RWPE2 (cell line): ENCODE results near the gene NXN.
"Not testable (repeated sequence)": the region's sequence is repeated elsewhere in the genome, so short reads cannot be mapped to it uniquely, and the experiment has no call there.

ENCODE experiments used
- ATAC-seq: fragments of 200-7000 bp; cut with Tn5 transposase; 3 replicates; pipeline ENCODE4 v1.9.1; 2021; ENCODE audit warnings: low read depth
- DNase-seq: peaks from one replicate; pipeline ENCODE4 v3.0.0-alpha.2; 2020; ENCODE audit warnings: low spot score
- H3K27ac ChIP-seq: fragments of 450-650 bp; 2 replicates; pipeline ENCODE4 v1.5.1; 2017; ENCODE audit warnings: mild to moderate bottlenecking; ENCODE audit not compliant: poor library complexity, severe bottlenecking
- H3K27me3 ChIP-seq: fragments of 250-450 bp; sonication (Bioruptor Pico); 2 replicates; pipeline ENCODE4 v1.5.1; 2021; ENCODE audit warnings: mild to moderate bottlenecking, moderate library complexity; ENCODE audit not compliant: insufficient read depth, poor library complexity, severe bottlenecking
- H3K36me3 ChIP-seq: fragments of 250-450 bp; sonication (Bioruptor Pico); 2 replicates; pipeline ENCODE4 v1.5.1; 2020; ENCODE audit warnings: low read depth, mild to moderate bottlenecking, moderate library complexity
- H3K4me1 ChIP-seq: fragments of 250-450 bp; sonication (Bioruptor Pico); 2 replicates; pipeline ENCODE4 v1.5.1; 2021; ENCODE audit warnings: mild to moderate bottlenecking, moderate library complexity; ENCODE audit not compliant: insufficient read depth, poor library complexity, severe bottlenecking
- H3K4me3 ChIP-seq: fragments of 250-450 bp; sonication (Bioruptor Pico); 2 replicates; pipeline ENCODE4 v1.5.1; 2021; ENCODE audit warnings: mild to moderate bottlenecking, moderate library complexity; ENCODE audit not compliant: severe bottlenecking
- H3K9me3 ChIP-seq: fragments of 250-450 bp; sonication (Bioruptor Pico); 2 replicates; pipeline ENCODE4 v1.5.1; 2021; ENCODE audit warnings: mild to moderate bottlenecking, moderate library complexity; ENCODE audit not compliant: severe bottlenecking
- TF ChIP-seq, protein P1 (sequence below): fragments of 450-650 bp; IDR thresholded peaks from one replicate; pipeline ENCODE4 v1.5.1; 2017; ENCODE audit warnings: mild to moderate bottlenecking, moderate library complexity; ENCODE audit not compliant: poor library complexity, severe bottlenecking

NXN gene

GRCh38 chr17:871751-872519, 107.6 kb downstream of the NXN start:
- H3K4me1 ChIP-seq, result peaks cover 19% of the 10 kb centered on the region
- H3K36me3 ChIP-seq, result no peaks in the 10 kb centered on the region; the same call in 1 of the 2 replicates
- no peak overlapping the region for H3K27ac ChIP-seq
- no peak overlapping the region for H3K4me3 ChIP-seq
- ATAC-seq (no peak), DNase-seq (no peak)
- H3K27me3 ChIP-seq, result no peaks in the 10 kb centered on the region
- H3K9me3 ChIP-seq, result no peaks in the 10 kb centered on the region
- TF ChIP-seq, protein P1, sequence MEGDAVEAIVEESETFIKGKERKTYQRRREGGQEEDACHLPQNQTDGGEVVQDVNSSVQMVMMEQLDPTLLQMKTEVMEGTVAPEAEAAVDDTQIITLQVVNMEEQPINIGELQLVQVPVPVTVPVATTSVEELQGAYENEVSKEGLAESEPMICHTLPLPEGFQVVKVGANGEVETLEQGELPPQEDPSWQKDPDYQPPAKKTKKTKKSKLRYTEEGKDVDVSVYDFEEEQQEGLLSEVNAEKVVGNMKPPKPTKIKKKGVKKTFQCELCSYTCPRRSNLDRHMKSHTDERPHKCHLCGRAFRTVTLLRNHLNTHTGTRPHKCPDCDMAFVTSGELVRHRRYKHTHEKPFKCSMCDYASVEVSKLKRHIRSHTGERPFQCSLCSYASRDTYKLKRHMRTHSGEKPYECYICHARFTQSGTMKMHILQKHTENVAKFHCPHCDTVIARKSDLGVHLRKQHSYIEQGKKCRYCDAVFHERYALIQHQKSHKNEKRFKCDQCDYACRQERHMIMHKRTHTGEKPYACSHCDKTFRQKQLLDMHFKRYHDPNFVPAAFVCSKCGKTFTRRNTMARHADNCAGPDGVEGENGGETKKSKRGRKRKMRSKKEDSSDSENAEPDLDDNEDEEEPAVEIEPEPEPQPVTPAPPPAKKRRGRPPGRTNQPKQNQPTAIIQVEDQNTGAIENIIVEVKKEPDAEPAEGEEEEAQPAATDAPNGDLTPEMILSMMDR, result no peak

DNA sequence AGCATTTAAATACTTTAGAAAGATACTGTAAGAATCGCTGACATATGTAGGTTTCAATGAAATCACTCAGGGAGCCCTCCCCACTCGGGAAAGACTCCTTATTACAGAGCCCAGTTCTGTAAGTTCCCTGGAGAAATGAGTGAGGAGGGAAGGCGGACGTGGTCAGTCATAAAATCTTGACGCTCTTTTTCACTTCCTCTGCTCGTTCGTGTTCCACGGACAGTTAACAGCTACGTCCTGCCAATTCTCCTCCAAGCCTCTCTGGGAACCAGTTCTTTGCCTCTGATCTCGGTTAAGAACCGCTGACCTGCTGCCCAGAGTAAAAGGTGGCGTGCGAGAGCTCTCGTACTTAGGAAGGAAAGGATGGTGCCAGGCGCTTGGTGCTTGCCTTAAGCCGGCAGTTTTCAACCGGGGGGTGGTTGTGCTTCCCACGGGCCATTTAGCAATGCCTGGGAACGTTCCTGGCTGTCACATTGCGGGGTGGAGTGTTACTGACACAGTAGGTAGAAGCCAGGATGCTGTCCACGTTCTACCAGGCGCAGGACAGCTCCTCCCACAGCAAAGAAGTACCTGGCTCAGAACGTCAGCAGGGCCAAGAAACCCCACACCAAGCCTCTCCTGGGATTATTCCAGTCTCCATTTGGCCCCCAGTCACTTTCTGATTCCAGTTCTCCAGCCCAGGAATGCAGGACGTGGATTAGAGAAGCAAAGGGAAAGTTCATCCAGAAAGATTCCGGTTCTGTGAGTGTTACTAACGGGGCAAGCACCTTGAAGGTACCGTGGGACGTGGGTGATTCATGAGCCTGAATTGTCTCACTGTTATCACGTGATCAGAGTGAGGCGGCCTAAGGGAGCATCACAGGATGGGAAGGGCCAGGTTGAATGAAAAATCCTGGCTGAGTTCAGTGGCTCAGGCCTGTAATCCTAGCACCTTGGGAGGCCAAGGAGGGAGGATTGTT, 109.7 kb downstream of the NXN start:
- Histone ChIP-seq H3K27me3 (no peaks in the 10 kb centered on the region), H3K4me3 (no peak overlapping the region), H3K27ac (peak overlapping the region; percentile 78), H3K4me1 (peaks cover 23% of the 10 kb centered on the region), H3K36me3 (peaks cover 10% of the 10 kb centered on the region; the same call in 1 of the 2 replicates), H3K9me3 (no peaks in the 10 kb centered on the region)
- DNase-seq (peak; percentile 93), ATAC-seq (peak; percentile 96)
- TF ChIP-seq, protein P1, result no peak

DNA sequence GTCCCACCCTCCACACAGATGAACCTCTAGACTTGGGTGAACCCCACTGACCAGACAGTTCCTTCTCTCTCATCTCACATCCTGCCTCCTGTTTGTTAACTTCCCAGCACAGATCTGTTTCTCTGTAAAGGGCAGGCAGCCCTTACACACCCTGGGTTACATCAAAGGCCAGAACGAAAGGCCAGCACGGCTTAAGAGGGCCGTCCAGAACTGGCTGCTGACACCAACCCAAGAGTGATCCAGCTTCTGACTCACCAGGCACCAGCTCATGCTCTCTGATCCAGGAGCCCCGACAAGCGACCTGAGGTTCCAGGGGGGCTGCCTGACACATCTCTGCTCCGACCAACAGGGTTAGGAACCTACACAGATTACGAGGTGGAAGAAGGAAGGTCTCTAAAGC, 110.5 kb downstream of the NXN start:
- Histone ChIP-seq H3K9me3 (no peaks in the 10 kb centered on the region), H3K27me3 (no peaks in the 10 kb centered on the region), H3K27ac (peak overlapping the region; percentile 78), H3K36me3 (peaks cover 12% of the 10 kb centered on the region), H3K4me1 (peaks cover 30% of the 10 kb centered on the region), H3K4me3 (no peak overlapping the region)
- ATAC-seq (peak; percentile 13; the same call in 2 of the 3 replicates), DNase-seq (no peak)
- TF ChIP-seq, protein P1, result no peak

DNA sequence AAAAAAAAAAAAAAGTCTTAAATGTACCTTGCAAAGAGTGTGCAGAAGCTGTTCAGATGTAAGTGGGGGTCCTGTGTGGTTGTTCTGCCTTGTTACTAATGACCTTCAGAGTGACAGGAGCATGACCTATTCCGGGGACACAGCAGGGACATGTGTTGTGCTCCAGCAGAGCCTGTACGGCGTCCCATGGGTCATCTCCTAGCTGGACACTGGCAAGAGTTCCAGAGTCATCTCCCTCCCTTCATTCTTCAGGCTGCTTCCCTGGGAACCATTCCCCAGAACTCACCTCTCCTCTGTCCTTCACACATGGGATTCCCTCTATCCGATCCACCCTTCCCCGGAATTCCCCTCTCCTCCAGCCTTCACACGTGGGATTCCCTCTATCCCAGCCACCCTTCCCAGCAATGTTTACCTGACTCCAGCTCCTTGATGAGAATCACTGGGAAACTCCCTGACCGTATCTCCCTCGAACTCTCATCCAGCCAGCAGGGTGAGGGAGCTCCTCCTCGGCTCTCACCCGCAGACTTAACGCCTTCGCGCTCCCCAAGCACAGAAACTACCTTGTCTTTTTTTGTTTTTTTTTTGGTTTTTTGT, 111.6 kb downstream of the NXN start:
- peaks cover 34% of the 10 kb centered on the region for H3K4me1 ChIP-seq
- no peak for ATAC-seq
- no peak overlapping the region for H3K4me3 ChIP-seq
- H3K27ac ChIP-seq, result no peak overlapping the region
- H3K36me3 ChIP-seq, result peaks cover 23% of the 10 kb centered on the region
- TF ChIP-seq, protein P1, result no peak
- no peaks in the 10 kb centered on the region for H3K27me3 ChIP-seq
- DNase-seq, result no peak
- H3K9me3 ChIP-seq, result no peaks in the 10 kb centered on the region

DNA sequence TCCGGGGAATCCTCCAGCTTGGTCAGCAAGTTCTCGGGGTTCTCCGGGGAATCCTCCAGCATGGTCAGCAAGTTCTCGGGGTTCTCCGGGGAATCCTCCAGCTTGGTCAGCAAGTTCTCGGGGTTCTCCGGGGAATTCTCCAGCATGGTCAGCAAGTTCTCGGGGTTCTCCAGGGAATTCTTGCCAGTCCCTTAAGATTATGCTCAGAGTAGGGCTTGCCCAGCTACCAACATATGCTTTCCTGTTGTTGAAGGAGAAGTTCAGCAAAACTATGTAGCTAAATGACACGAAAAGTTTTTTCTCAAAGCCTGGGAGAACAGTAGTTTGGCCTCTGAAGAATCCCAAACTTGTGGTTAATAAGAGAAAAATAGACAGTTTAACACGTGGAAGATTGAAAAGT, 112.3 kb downstream of the NXN start:
- DNase-seq, H3K4me3 ChIP-seq, ATAC-seq, H3K27ac ChIP-seq, H3K27me3 ChIP-seq, H3K9me3 ChIP-seq: not testable (repeated sequence)
- peaks cover 29% of the 10 kb centered on the region for H3K36me3 ChIP-seq
- peaks cover 34% of the 10 kb centered on the region for H3K4me1 ChIP-seq
